Left renal pelvis (tissue), 4 donors: Measurements from ENCODE around the gene DUSP3. TPM values are rescaled to one million over a fixed set of nuclear protein-coding genes. Genes with fewer than 3 reads are reported as not detected.

Experiments used
- DNase-seq, 4 donors: peaks; one replicate each; pipeline ENCODE4 v3.0.0-alpha.2; 2013; ENCODE audit warnings: low read depth in 4 of 4, low spot score in 3 of 4
- polyA plus RNA-seq, 4 donors: library from polyadenylated mRNA; unstranded; fragments of 120-200 nt; gene quantifications; one replicate each; pipeline ENCODE4 v1.2.1, GENCODE V29; 2013; ENCODE audit not compliant: insufficient read length in 4 of 4

DUSP3 gene
- polyA plus RNA-seq, 4 donors, result 27.6 to 67.8 (median 58.5) TPM

DNA sequence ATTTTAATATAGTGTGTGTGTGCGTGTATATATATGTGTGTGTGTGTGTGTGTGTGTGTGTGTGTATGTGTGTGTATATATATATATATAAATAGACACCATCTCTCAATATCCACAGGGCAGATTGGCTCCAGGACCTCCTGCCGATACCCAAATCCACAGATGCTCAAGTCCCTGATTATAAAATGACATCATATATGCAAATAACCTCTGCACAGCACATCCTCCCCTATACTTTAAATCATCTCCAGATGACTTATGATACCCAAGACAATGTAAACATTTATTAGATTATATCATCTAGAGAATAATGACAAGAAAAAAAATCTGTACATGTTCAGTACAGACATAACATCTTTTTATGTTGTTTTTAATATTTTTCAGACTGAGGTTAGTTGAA is 7.8 kb downstream of the DUSP3 start:
- DNase-seq, result no peak

DNA sequence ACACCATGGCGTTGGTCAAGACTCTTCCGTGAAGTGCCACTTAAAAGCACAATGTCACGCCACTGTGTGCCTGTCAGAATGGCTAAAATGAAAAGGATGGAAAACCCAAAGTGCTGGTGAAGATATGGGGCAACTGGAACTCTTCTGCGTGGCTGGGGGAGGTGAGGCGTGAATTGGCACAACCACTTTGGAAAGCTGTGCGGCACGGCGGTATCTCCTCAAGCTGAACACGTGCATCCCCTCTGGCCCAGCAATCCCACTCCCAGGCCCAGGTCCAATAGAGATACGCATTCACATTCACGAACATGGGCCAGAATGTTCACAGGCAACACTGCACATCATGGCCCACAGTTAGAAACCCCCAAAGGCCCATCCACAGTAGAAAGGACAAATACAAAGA is 8.9 kb downstream of the DUSP3 start:
- no peak for DNase-seq

DNA sequence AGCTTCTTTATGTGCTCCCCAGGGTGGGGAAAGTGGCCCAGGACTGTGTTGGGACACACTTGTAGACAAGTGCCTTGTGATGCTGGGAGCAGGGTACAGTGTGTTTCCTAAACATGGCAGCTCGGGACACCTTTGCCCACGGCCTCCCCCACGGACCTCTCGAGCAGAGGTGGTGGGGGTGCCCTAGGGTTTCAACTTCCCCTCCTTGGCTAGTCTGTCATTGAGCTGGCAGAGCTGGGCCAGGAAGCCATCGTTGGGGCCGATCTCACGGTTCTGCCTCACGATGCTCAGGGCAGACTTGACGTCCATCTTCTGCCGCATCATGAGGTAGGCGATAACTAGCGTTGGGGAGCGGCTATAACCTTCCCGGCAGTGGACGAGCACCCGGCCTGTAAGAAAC is 9.4 kb downstream of the DUSP3 start:
- no peak for DNase-seq

DNA sequence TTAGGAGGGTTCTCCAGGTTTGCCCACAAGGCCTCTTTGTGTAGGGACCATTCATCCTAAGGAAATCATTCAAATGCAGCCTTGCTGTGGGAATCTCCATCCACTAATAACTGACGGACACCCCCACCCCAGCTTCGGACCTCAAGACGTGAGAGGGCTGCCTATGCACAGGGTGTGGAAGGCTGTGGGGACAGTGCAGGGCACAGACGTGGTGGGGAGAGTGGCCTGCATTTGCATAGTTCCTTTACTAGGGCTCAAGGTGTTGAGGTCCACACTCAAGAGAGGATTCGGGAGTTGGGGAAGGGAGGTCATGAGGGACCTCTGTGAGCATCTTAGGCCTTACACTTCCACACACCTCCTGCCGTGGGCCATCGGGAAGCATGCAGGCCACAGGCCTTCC is 9.8 kb downstream of the DUSP3 start:
- no peak for DNase-seq

DNA sequence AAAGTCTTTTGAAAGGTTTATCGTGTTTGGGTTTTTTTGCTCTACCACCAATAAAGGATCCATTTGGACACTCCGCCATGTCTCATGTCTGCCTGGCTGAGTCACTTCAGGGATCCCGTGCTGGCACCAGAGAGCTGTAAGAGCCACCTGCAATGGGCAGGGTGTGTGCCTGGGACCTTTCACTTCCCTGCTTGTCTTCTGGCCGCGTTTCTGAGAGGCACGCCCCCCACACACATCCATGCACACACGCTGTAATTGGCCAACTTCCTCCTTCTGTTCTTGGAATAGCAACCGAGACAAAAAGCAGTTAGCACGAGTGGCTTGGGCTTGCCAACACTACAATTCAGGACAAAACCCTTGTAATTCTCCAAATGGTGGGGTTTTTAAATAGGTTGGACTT is 10.4 kb downstream of the DUSP3 start:
- DNase-seq, result no peak

- no peak for DNase-seq
Measured at GRCh38 chr17:43767713-43768059, 11.1 kb downstream of the DUSP3 start.

DNA sequence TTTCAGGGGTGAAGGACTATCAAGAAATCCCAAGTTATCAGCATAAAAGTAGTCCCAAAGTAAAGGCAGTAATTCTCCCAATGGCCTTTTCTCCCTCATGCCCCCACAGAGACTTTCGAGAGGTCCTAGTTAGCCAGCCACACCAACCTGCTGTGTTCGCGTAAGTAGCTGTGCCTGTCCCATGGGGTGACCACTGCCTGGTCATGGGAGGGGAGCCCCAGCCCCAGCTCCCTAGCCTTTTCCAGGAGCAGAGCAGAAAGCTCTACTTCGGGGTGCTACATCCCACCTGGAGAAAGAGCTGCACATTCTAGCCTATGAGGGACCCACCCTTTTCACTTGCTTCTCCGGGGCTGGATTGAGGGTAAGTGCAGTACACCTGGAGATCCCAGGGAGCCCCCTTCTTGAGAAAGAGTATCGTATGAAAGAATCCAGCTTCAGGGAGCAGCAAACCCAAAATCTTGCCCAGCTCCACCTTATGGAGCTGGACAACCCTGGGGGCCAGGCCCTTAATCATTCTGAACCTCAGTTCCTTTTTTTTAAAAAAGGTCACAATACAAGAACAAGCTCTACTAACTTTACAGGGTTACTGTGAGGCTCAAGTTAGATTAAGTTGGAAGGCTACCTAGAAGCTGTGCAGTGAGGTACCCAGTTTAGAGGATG is 11.6 kb downstream of the DUSP3 start:
- no peak for DNase-seq

DNA sequence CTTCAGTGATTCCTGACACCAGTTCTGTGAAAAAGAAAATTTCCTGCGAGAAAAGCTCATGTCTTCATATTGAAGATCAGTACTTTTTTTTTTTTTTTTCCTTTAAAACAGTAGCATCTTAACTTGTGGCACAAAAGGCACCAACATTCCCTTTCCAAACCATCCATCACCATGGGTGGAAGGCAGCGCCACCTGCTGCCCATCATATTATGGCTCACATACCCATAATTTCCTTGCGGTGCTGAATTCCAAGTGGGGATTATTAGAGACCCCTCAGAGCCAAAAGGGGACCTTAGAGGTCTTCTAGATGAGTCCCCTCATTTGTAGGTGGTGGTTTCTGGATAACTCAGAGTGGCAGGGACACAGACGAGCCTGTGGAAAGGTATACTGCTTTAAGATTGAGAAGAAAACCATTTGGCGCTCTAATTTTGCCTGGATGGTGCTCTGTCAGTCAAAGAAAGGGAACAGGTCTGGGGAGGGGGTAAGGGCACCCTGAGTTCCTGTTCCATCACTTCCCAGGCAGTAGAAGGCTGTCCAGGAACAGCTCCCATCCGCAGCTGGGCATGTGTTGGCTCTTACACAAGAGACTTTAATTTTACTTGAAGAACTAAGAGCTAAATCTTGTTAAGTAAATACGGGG is 12.2 kb downstream of the DUSP3 start:
- no peak for DNase-seq

DNA sequence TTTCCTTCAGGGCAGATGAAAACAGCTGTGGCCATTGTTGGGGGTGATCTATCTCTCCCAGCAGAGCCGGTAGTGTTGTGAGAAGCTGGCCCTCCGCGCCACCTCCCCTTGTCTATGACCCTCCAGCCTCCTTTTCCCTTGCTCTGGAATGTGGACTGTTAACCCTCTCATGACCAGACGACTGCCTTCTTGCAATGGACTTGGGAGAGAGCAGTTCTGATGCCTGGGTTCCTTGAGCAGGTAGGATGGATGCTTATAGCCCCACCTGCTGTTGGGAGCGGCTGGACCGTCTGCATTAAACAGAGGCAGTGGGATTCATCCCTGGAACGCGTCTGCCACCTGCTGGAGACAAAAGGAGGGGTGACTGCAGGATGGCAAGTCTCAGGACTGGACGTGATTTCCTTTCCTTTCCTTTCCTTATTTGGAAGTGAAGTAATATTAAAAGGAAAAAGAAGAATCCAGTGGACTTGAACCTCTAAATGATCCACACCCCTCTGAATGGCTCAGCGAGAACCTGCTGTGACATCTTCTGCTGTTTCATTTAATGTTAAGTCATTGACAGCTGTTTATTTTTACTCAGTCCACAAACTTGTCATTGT is 18.4 kb downstream of the DUSP3 start:
- DNase-seq, result peak; percentile 83 to 90 (median 88)

- no peak for DNase-seq
Measured at GRCh38 chr17:43759836-43760235, 18.9 kb downstream of the DUSP3 start.

GRCh38 chr17:43758497-43759174 is 20.1 kb downstream of the DUSP3 start, which contains the start of gene SOST:
SOST (minus strand) TSS chr17:43758791; CDS start chr17:43758741, 50 bp downstream.
- DNase-seq, result no peak

DNA sequence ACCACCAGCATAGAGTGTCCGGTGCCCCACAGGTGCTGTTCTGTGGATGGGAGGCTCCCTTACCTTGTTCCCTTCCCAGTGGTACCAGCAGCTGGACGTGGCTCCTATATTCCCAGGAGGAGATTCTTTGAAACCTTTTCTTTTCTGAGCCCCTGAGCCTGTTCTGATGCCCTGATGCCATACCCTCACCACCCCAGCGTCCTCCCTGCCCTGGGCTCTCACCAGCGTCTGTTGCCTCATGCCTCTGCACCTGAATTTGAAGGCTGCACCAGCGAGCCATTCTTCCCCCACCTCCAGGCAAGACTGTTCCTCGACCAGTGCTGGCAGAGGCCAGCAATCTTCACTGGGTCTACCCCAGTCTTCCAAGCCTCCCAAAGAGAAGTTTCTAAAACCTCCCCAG is 20.7 kb downstream of the DUSP3 start:
- DNase-seq, result no peak

DNA sequence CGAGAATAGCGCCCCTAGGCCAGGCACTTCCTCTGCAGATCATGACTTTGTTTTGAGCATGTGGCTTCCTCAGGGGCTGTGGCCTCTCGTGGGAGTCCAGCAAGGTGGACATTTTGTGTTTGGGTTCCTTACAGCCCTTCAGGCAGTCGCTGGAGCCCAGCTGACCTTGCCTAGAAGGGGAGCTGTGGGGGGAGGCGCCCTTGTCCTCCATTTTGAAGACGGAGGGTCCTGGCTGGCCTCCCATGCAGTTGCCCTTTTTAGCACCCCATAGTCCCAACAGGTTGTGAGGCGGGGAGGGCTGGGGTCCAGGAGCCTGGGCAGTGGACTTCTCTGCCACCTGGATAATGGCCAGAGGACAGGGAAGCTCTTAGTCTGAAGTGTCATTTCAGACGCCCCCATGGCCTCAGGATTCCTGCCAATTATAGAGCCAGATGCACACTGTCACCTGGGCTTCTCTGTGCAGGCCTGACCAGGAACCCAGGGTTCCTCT is 21.6 kb downstream of the DUSP3 start:
- no peak for DNase-seq

DNA sequence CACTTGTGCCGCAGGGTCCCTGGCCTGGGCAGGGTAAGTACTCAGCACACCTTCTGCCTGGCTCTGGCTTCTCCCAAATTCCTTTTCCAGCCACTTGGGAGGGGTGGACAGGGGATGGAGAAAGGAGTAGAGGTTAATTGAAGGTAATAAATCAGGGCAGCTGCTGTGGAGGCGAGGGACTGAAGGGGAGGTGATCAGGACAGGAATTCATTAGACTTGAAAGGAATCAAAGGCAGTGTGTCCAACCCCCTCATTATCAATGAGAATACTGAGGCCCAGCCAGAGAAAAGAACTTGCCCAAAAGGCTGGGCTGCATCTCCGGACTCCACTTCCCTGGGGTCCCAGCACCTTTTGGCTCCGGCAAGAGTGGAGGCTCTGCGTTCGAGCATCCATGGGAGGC is 22.6 kb downstream of the DUSP3 start:
- DNase-seq, result no peak

GRCh38 chr17:43755389-43755875 is 23.3 kb downstream of the DUSP3 start:
- DNase-seq, result peak in 1 of 4 donors; percentile 53

- DNase-seq, result no peak
Measured at GRCh38 chr17:43754947-43755346, 23.8 kb downstream of the DUSP3 start.

- DNase-seq, result no peak
Measured at GRCh38 chr17:43753493-43754129, 25.2 kb downstream of the DUSP3 start.

- DNase-seq, result no peak
Measured at GRCh38 chr17:43750153-43750552, 28.6 kb downstream of the DUSP3 start.

DNA sequence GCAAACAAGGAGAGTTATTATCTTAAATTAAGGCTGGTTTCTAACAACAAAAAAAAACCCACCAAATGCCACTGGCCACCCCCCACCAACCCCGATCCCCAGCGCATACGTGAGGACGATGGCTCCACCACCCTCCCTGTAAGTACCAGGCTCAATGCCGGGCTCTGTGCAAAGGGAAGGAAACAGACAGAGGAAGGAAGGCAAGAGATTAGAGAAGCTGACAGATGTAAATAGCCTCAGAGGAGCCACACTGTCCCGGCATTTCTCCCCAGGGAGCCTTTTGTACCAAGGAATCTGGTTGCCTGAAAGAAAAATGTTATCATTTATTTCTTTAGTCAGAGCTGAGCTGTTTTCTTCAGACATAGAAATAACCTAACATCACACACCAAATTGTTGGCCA is 33.2 kb downstream of the DUSP3 start:
- DNase-seq, result no peak

DNA sequence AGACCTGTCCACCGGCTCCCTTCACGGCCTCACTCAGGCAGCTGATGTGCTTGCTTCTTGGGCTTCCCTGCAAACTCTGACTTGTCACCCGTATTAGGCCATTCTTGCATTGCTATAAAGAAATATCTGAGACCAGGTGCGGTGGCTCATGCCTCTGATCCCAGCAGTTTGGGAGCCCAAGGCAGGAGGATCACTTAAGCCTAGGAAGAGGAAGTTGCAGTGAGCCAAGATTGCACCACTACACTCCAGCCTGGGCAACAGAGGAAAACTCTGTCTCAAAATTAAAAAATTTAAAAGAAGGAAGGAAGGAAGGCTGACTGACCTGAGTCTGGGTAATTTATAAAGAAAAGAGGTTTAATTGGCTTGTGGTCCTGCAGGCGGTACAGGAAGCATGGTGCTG is 37.1 kb downstream of the DUSP3 start:
- no peak for DNase-seq

DNA sequence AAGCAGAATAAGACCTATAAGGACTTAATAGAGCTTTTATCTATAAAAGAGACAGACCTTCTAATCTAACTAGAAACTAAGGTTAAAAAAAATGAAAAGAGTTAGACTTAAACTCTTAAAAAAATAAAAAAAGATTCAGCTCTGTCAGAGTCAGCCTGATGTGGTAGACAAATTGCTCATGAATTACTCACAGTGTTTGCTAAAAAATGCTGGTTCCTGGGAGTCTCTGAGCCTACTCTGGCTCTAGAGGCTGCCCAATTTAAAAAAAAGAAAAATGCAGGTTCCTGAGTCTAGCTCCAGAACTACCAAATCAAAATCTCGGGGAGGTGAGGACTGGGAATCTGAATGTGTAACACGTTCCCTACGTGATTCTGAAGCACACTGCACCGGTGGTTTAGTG is 38.2 kb downstream of the DUSP3 start:
- DNase-seq, result no peak
